Transverse colon (tissue), 4 donors: ENCODE results near the gene CALHM4.

ENCODE experiments used
- POLR2A ChIP-seq: fragments of 450-650 bp; IDR thresholded peaks from one replicate; pipeline ENCODE4 v1.6.1; 2016; ENCODE audit warnings: antibody characterized with exemption, mild to moderate bottlenecking, moderate library complexity
- POLR2AphosphoS5 ChIP-seq, 3 donors: sonication (generic); formaldehyde crosslinking; IDR thresholded peaks; one replicate each; pipeline ENCODE4 v1.6.1; 2016; ENCODE audit warnings: antibody characterized with exemption in 3 of 3
- TF ChIP-seq, protein P1 (sequence below), 5 experiments: fragments of 200-600 bp in 3 of 5; fragments of 450-650 bp in 2 of 5; sonication (generic) in 3 of 5; IDR thresholded peaks; 1 replicate in 2 of 5; 2 replicates in 3 of 5; pipeline ENCODE4 v1.5.1; 2016 to 2017; ENCODE audit warnings: antibody characterized with exemption in 5 of 5, inconsistent platforms in 3 of 5, mild to moderate bottlenecking in 2 of 5, moderate library complexity in 1 of 5

DNA sequence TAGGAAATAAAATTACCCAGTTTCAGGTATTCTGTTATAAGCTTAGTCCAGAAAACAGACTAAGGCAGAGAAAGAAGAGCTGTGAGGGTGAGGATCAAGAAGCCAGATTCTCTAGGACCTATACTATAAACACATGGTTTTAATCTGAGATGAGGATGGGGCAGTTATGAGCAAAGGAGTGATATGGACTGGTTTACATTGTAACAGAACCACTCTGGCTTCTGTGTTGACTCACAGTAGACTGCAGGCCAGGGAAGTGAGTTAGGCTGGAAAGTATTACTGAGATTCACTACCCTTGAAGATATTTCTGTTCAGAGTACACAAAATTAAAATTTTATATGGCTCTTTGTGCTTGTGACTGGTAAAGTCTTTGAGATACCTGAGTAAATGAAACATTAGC lies 14.6 kb downstream of the CALHM4 start:
- no peak for TF ChIP-seq POLR2A
- TF ChIP-seq, protein P1, sequence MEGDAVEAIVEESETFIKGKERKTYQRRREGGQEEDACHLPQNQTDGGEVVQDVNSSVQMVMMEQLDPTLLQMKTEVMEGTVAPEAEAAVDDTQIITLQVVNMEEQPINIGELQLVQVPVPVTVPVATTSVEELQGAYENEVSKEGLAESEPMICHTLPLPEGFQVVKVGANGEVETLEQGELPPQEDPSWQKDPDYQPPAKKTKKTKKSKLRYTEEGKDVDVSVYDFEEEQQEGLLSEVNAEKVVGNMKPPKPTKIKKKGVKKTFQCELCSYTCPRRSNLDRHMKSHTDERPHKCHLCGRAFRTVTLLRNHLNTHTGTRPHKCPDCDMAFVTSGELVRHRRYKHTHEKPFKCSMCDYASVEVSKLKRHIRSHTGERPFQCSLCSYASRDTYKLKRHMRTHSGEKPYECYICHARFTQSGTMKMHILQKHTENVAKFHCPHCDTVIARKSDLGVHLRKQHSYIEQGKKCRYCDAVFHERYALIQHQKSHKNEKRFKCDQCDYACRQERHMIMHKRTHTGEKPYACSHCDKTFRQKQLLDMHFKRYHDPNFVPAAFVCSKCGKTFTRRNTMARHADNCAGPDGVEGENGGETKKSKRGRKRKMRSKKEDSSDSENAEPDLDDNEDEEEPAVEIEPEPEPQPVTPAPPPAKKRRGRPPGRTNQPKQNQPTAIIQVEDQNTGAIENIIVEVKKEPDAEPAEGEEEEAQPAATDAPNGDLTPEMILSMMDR (IDR thresholded peaks at IDR 0.05), result no peak
- no peak for TF ChIP-seq POLR2AphosphoS5 (IDR thresholded peaks at IDR 0.05)
